Measurements from ENCODE around the gene CXCR5.

GRCh38 chr11:118902336-118903203 lies 18.9 kb downstream of the CXCR5 start:
- TF ChIP-seq CTCF (conservative IDR thresholded peaks at IDR 0.05 in 1 of 2, IDR thresholded peaks at IDR 0.05 in 1 of 2; ENCODE audit: extremely low read depth in 1 of 2, insufficient read depth in 1 of 2, low read depth in 1 of 2, low read length in 2 of 2) (no peak), EZH2 (IDR thresholded peaks at IDR 0.05; ENCODE audit: borderline replicate concordance, low read length) (no peak)

Measured in mammary epithelial cell (primary cell).